H1 (cell line): ENCODE data around the gene USP37. TPM values are rescaled to one million over a fixed set of nuclear protein-coding genes. Genes with fewer than 3 reads are reported as not detected.
A peak's percentile ranks its signal among the peaks of the same experiment; 100 is the strongest.

Experiments
- CTCF ChIA-PET: fragments of 300-600 bp; sonication (Branson Sonifier 250); formaldehyde crosslinking; loops from one replicate; lab custom pipeline; 2021; ENCODE audit not compliant: partially characterized antibody; lab: Charles Lee
- POLR2A ChIA-PET: fragments of 300-600 bp; sonication (Branson Sonifier 250); formaldehyde crosslinking; loops from one replicate; lab custom pipeline; 2021; ENCODE audit warnings: inconsistent platforms; ENCODE audit not compliant: partially characterized antibody; lab: Charles Lee
- DNase-seq, 2 experiments: peaks; one replicate each; pipeline versions ENCODE4 v3.0.0 to v3.0.0-alpha.2; 2010 to 2022; ENCODE audit warnings: low spot score in 2 of 2, low read depth in 1 of 2, mixed read lengths in 1 of 2
- FAIRE-seq: peaks from 2 replicates; lab custom pipeline; 2011; peaks lifted over from hg19 to GRCh38; lab: Jason Lieb, UNC
- H2AFZ ChIP-seq: 2 replicates; pipeline ENCODE4 v1.8.1; 2012; ENCODE audit warnings: low read length, inconsistent platforms
- H2AK5ac ChIP-seq: 2 replicates; pipeline ENCODE4 v1.6.1; 2013; ENCODE audit warnings: low read depth, low read length
- H2BK120ac ChIP-seq: replicated peaks from 2 replicates; pipeline ENCODE3; 2013; ENCODE audit warnings: low read depth, low read length, inconsistent platforms
- H2BK12ac ChIP-seq: 2 replicates; pipeline ENCODE4 v1.6.1; 2013; ENCODE audit warnings: low read depth, low read length
- H2BK15ac ChIP-seq: 2 replicates; pipeline ENCODE4 v1.6.1; 2013; ENCODE audit warnings: low read length
- H2BK20ac ChIP-seq: 2 replicates; pipeline ENCODE4 v1.6.1; 2013; ENCODE audit warnings: low read length
- H2BK5ac ChIP-seq: 2 replicates; pipeline ENCODE4 v1.6.1; 2013; ENCODE audit warnings: low read depth, low read length
- H3K14ac ChIP-seq: 2 replicates; pipeline ENCODE4 v1.6.1; 2013; ENCODE audit warnings: inconsistent platforms; ENCODE audit not compliant: insufficient read length
- H3K18ac ChIP-seq: 2 replicates; pipeline ENCODE4 v1.6.1; 2013; ENCODE audit warnings: low read length; ENCODE audit errors: extremely low read depth
- H3K23ac ChIP-seq: 2 replicates; pipeline ENCODE4 v1.6.1; 2013; ENCODE audit warnings: inconsistent platforms; ENCODE audit not compliant: insufficient read length
- H3K23me2 ChIP-seq: 2 replicates; pipeline ENCODE4 v1.6.1; 2013; ENCODE audit warnings: low read depth, low read length
- H3K27ac ChIP-seq: 2 replicates; pipeline ENCODE4 v1.6.1; 2011; ENCODE audit warnings: low read depth, low read length, inconsistent platforms
- H3K27me3 ChIP-seq, 4 experiments: replicated peaks in 1 of 4; 1 replicate in 1 of 4; 2 replicates in 3 of 4; pipeline versions ENCODE4 v1.6.1 to v1.8.1; 2011 to 2013; ENCODE audit warnings: low read length in 3 of 4, mild to moderate bottlenecking in 3 of 4, inconsistent platforms in 2 of 4, mixed read lengths in 2 of 4, moderate library complexity in 1 of 4; ENCODE audit not compliant: control insufficient read depth in 3 of 4, insufficient read depth in 3 of 4; ENCODE audit errors: extremely low read depth in 1 of 4
- H3K36me3 ChIP-seq, 4 experiments: 2 replicates each; pipeline versions ENCODE4 v1.6.1 to v1.8.1; 2011 to 2013; ENCODE audit warnings: mild to moderate bottlenecking in 4 of 4, low read length in 3 of 4, moderate library complexity in 2 of 4, control low read depth in 1 of 4, inconsistent platforms in 1 of 4; ENCODE audit not compliant: insufficient read depth in 4 of 4, control insufficient read depth in 2 of 4
- H3K4ac ChIP-seq: replicated peaks from 2 replicates; pipeline ENCODE3; 2013; ENCODE audit warnings: low read length, low read depth, mixed read lengths, inconsistent platforms; ENCODE audit not compliant: insufficient read length
- H3K4me1 ChIP-seq, 4 experiments: replicated peaks in 1 of 4; 1 replicate in 1 of 4; 2 replicates in 3 of 4; pipeline versions ENCODE4 v1.6.1 to v1.8.1; 2011 to 2013; ENCODE audit warnings: low read length in 3 of 4, inconsistent platforms in 2 of 4, mixed read lengths in 1 of 4; ENCODE audit not compliant: insufficient read depth in 4 of 4, control insufficient read depth in 3 of 4
- H3K4me2 ChIP-seq, 2 experiments: 2 replicates each; pipeline versions ENCODE4 v1.6.1 to v1.8.1; 2011 to 2013; ENCODE audit warnings: low read depth in 2 of 2, low read length in 2 of 2, control low read depth in 1 of 2, inconsistent platforms in 1 of 2, mild to moderate bottlenecking in 1 of 2; ENCODE audit not compliant: insufficient read depth in 1 of 2
- H3K4me3 ChIP-seq, 4 experiments: fragments of 200-600, 300-600 bp in 1 of 4; sonication (generic), shearing (Covaris generic), sonication (Bioruptor Twin) in 1 of 4; 2 replicates each; pipeline versions ENCODE4 v1.5.1 to v1.8.1; 2011 to 2016; ENCODE audit warnings: low read length in 4 of 4, low read depth in 3 of 4, control low read depth in 2 of 4, inconsistent platforms in 2 of 4, mild to moderate bottlenecking in 2 of 4, mixed read lengths in 1 of 4, moderate library complexity in 1 of 4; ENCODE audit not compliant: insufficient read depth in 2 of 4; ENCODE audit errors: extremely low read depth in 1 of 4
- H3K56ac ChIP-seq: replicated peaks from 2 replicates; pipeline ENCODE3; 2013; ENCODE audit warnings: low read depth, mild to moderate bottlenecking, mixed read lengths, low read length, inconsistent platforms; ENCODE audit not compliant: insufficient read length
- H3K79me1 ChIP-seq: 2 replicates; pipeline ENCODE4 v1.6.1; 2013; ENCODE audit warnings: low read depth, low read length, control low read depth
- H3K79me2 ChIP-seq, 2 experiments: 2 replicates each; pipeline versions ENCODE4 v1.6.1 to v1.8.1; 2012 to 2013; ENCODE audit warnings: low read length in 2 of 2, mild to moderate bottlenecking in 2 of 2, inconsistent platforms in 1 of 2; ENCODE audit not compliant: insufficient read depth in 2 of 2, control insufficient read depth in 1 of 2
- H3K9ac ChIP-seq, 4 experiments: replicated peaks in 1 of 4; 1 replicate in 1 of 4; 2 replicates in 3 of 4; pipeline versions ENCODE4 v1.6.1 to v1.8.1; 2011 to 2013; ENCODE audit warnings: low read depth in 3 of 4, low read length in 3 of 4, control low read depth in 2 of 4, mild to moderate bottlenecking in 2 of 4, moderate library complexity in 2 of 4, inconsistent platforms in 1 of 4; ENCODE audit errors: extremely low read depth in 1 of 4
- H3K9me3 ChIP-seq, 2 experiments: 2 replicates each; pipeline versions ENCODE4 v1.6.1 to v1.8.1; 2012 to 2013; ENCODE audit warnings: mild to moderate bottlenecking in 2 of 2, moderate library complexity in 2 of 2, control low read depth in 1 of 2, inconsistent platforms in 1 of 2, low read depth in 1 of 2, low read length in 1 of 2, mixed read lengths in 1 of 2; ENCODE audit not compliant: insufficient read depth in 2 of 2
- H4K20me1 ChIP-seq, 2 experiments: replicated peaks in 1 of 2; 2 replicates each; pipeline versions ENCODE3 to v1.8.1; 2011 to 2013; ENCODE audit warnings: inconsistent platforms in 2 of 2, low read length in 2 of 2, mild to moderate bottlenecking in 1 of 2; ENCODE audit not compliant: insufficient read depth in 2 of 2, control insufficient read depth in 1 of 2
- H4K5ac ChIP-seq: 2 replicates; pipeline ENCODE4 v1.6.1; 2013; ENCODE audit warnings: low read length, low read depth, mixed read lengths, inconsistent platforms; ENCODE audit not compliant: insufficient read length
- H4K8ac ChIP-seq: 2 replicates; pipeline ENCODE4 v1.8.0; 2013; ENCODE audit warnings: mild to moderate bottlenecking, moderate library complexity, low read length, inconsistent platforms; ENCODE audit not compliant: insufficient read depth; ENCODE audit errors: extremely low read depth
- H4K91ac ChIP-seq: replicated peaks from 2 replicates; pipeline ENCODE3; 2013; ENCODE audit warnings: low read length, mixed read lengths, inconsistent platforms; ENCODE audit not compliant: insufficient read length
- CBX8 ChIP-seq: fragments of 300-800, 300-1000 bp; sonication (generic); IDR thresholded peaks from 2 replicates; pipeline ENCODE4 v1.7.1; 2016; ENCODE audit warnings: low read depth, low read length, borderline replicate concordance
- CHD2 ChIP-seq: IDR thresholded peaks from 2 replicates; pipeline ENCODE4 v1.6.1; 2012; ENCODE audit warnings: low read length, improper control_type of control experiment
- EP300 ChIP-seq, 2 experiments: IDR thresholded peaks; 1 replicate in 1 of 2; 2 replicates in 1 of 2; pipeline ENCODE4 v1.6.1; 2011 to 2012; ENCODE audit warnings: low read depth in 2 of 2, low read length in 2 of 2, mild to moderate bottlenecking in 2 of 2, borderline replicate concordance in 1 of 2, inconsistent platforms in 1 of 2, moderate library complexity in 1 of 2
- FOSL1 ChIP-seq: IDR thresholded peaks from 2 replicates; pipeline ENCODE4 v1.6.1; 2011; ENCODE audit warnings: mild to moderate bottlenecking, low read depth, low read length, moderate library complexity; ENCODE audit not compliant: insufficient read depth
- MAFK ChIP-seq: IDR thresholded peaks from 2 replicates; pipeline ENCODE4 v1.6.1; 2012; ENCODE audit warnings: low read depth, mild to moderate bottlenecking, improper control_type of control experiment, low read length
- TAF1 ChIP-seq: IDR thresholded peaks from 2 replicates; pipeline ENCODE4 v1.6.1; 2011; ENCODE audit warnings: mild to moderate bottlenecking, low read depth, low read length
- WGBS, 2 experiments: shearing (Covaris generic) in 1 of 2; methylation state at CpG; one replicate each; pipeline versions ENCODE4 v1.1.6 to v1.1.7; 2013 to 2015; ENCODE audit warnings: low lambda C conversion rate in 2 of 2, mixed read lengths in 2 of 2, inconsistent platforms in 1 of 2, low coverage in 1 of 2, missing lambda C conversion rate in 1 of 2; ENCODE audit not compliant: insufficient replicate concordance in 2 of 2, insufficient coverage in 1 of 2, insufficient read length in 1 of 2; ENCODE audit errors: extremely low coverage in 1 of 2, missing lambda C conversion rate in 1 of 2; 5-methylcytosine and 5-hydroxymethylcytosine counted together
- polyA plus RNA-seq, 7 experiments: library from polyadenylated mRNA; depleted of rRNA in 3 of 7; stranded (reverse) in 5 of 7; unstranded in 2 of 7; fragments of >200 nt in 5 of 7; fragments of 200-250 nt in 2 of 7; gene quantifications; 1 replicate in 5 of 7; 2 replicates in 1 of 7; 4 replicates in 1 of 7; pipeline versions ENCODE4 v1.2.1 to v1.2.3, GENCODE V29; 2011 to 2013; ENCODE audit warnings: missing spikeins in 2 of 7, mixed read lengths in 2 of 7
- total RNA-seq: library from RNA; stranded (reverse); fragmentation: NEBNext Ultra II Directional; extraction: Animal tissue kit (Norgen Biotek cat#: 25700); gene quantifications from 2 replicates; pipeline ENCODE4 v1.2.1, GENCODE V29; 2021
- TF ChIP-seq, protein P1 (sequence below): IDR thresholded peaks from 2 replicates; pipeline ENCODE4 v1.6.1; 2011; ENCODE audit warnings: low read depth, mild to moderate bottlenecking, low read length; ENCODE audit not compliant: insufficient read depth
- TF ChIP-seq, protein P2 (sequence below), 3 experiments: IDR thresholded peaks; 1 replicate in 2 of 3; 2 replicates in 1 of 3; pipeline versions ENCODE4 v1.5.1 to v1.6.1; 2011; ENCODE audit warnings: low read length in 3 of 3, mild to moderate bottlenecking in 3 of 3, inconsistent platforms in 2 of 3, low read depth in 1 of 3, moderate library complexity in 1 of 3; ENCODE audit not compliant: insufficient read depth in 1 of 3; ENCODE audit errors: control extremely low read depth in 1 of 3
- TF ChIP-seq, protein P3 (sequence below): IDR thresholded peaks from 2 replicates; pipeline ENCODE4 v1.6.1; 2012; ENCODE audit warnings: inconsistent platforms

USP37 gene
- total and polyA plus RNA-seq, 2 of the 8 experiments (the other 6 are each of a cell fraction or from before 2014, with no cell fraction given), result 3.8 to 29.1 TPM

DNA sequence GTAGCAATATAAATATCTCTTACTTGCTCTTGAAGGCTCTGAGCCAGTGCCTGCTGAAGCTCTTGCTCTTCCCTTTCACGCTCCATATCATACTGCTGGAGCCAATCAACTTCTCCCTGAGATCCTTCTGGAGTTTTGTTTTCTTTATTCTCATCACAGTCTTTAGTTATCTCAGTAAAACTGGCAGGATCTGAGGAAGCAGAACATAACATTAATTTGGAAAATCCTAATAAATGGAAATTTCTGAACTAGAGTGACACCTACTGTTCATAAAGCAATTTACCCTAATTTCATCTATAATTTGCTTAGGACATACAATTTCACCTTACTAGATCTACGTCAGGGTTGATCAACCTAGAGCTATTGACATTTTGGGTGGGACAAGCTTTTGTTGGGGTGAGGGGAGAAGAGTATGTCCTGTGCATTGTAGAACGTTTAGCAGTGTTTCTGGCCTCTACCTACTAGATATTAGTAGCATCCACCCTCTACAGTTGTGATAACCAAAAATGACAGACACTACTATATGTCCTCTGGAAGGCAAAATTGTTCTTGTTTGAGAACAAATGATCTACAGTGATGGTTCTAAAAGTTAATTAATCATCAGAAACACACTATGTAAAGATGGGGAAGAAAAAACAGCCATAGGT is 102.0 kb downstream of the USP37 start:
- no peak overlapping the region for H4K91ac ChIP-seq
- no peaks in the 10 kb centered on the region for H3K4me1 ChIP-seq
- ChIA-PET CTCF (interaction anchor here (0.5 to 4.1 kb wide), 22 partner anchors 8 to 296 kb away, joined by 3 to 19 read pairs (median 4); no protein-coding TSS in a partner anchor), POLR2A (interaction anchor here (1.1 kb wide), 1 partner anchor 14 kb away, joined by 3 read pairs; no protein-coding TSS in a partner anchor)
- H3K18ac ChIP-seq, result no peak overlapping the region
- H3K4ac ChIP-seq, result no peak overlapping the region
- no peak overlapping the region for H3K56ac ChIP-seq
- peaks cover 0 to 2% of the 10 kb centered on the region in 2 experiments for H4K20me1 ChIP-seq
- no peak overlapping the region for H4K8ac ChIP-seq
- H2BK120ac ChIP-seq, result no peak overlapping the region
- no peak for FAIRE-seq
- H3K9me3 ChIP-seq, result no peaks in the 10 kb centered on the region
- H3K27me3 ChIP-seq, result no peaks in the 10 kb centered on the region
- H3K79me1 ChIP-seq, result no peaks in the 10 kb centered on the region
- H3K14ac ChIP-seq, result no peak overlapping the region
- H4K5ac ChIP-seq, result no peak overlapping the region
- H2BK12ac ChIP-seq, result no peak overlapping the region
- H3K23me2 ChIP-seq, result no peaks in the 10 kb centered on the region
- peaks cover 2 to 38% (median 15%) of the 10 kb centered on the region in 4 experiments; a peak in 6 of 8 replicates for H3K36me3 ChIP-seq
- H2AK5ac ChIP-seq, result no peak overlapping the region
- no peak overlapping the region for H3K27ac ChIP-seq
- no peak overlapping the region for H3K23ac ChIP-seq
- no peak for DNase-seq
- no peak overlapping the region for H3K9ac ChIP-seq
- no peak overlapping the region for H3K4me2 ChIP-seq
- H3K4me3 ChIP-seq, result no peak overlapping the region
- no peak overlapping the region for H2AFZ ChIP-seq
- 59% methylated on average over 3 of the region's 3 CpGs; no CpG with 5 or more reads in 1 of the 2 experiments for WGBS, 2 experiments
- no peak overlapping the region for H2BK15ac ChIP-seq
- H2BK20ac ChIP-seq, result no peak overlapping the region
- H3K79me2 ChIP-seq, result no peaks in the 10 kb centered on the region
- H2BK5ac ChIP-seq, result no peak overlapping the region
- TF ChIP-seq MAFK (no peak), FOSL1 (no peak), TAF1 (no peak), CBX8 (no peak), CHD2 (no peak), EP300 (IDR thresholded peaks at IDR 0.05; ENCODE audit: borderline replicate concordance in 1 of 2, low read depth in 2 of 2, low read length in 2 of 2) (no peak)
- TF ChIP-seq, protein P1, sequence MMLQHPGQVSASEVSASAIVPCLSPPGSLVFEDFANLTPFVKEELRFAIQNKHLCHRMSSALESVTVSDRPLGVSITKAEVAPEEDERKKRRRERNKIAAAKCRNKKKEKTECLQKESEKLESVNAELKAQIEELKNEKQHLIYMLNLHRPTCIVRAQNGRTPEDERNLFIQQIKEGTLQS, result no peak
- TF ChIP-seq, protein P2, sequence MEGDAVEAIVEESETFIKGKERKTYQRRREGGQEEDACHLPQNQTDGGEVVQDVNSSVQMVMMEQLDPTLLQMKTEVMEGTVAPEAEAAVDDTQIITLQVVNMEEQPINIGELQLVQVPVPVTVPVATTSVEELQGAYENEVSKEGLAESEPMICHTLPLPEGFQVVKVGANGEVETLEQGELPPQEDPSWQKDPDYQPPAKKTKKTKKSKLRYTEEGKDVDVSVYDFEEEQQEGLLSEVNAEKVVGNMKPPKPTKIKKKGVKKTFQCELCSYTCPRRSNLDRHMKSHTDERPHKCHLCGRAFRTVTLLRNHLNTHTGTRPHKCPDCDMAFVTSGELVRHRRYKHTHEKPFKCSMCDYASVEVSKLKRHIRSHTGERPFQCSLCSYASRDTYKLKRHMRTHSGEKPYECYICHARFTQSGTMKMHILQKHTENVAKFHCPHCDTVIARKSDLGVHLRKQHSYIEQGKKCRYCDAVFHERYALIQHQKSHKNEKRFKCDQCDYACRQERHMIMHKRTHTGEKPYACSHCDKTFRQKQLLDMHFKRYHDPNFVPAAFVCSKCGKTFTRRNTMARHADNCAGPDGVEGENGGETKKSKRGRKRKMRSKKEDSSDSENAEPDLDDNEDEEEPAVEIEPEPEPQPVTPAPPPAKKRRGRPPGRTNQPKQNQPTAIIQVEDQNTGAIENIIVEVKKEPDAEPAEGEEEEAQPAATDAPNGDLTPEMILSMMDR (IDR thresholded peaks at IDR 0.05; ENCODE audit: control extremely low read depth in 1 of 3, insufficient read depth in 1 of 3, low read depth in 1 of 3, low read length in 3 of 3), result peak in 1 of 3 experiments; percentile 33; a peak in 1 of 4 replicates
- TF ChIP-seq, protein P3, sequence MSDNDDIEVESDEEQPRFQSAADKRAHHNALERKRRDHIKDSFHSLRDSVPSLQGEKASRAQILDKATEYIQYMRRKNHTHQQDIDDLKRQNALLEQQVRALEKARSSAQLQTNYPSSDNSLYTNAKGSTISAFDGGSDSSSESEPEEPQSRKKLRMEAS, result no peak
